ENCODE data around the gene PCID2.
A peak's percentile ranks its signal among the peaks of the same experiment; 100 is the strongest.
"Not testable (repeated sequence)": the region's sequence is repeated elsewhere in the genome, so short reads cannot be mapped to it uniquely, and the experiment has no call there.

Gene PCID2

DNA sequence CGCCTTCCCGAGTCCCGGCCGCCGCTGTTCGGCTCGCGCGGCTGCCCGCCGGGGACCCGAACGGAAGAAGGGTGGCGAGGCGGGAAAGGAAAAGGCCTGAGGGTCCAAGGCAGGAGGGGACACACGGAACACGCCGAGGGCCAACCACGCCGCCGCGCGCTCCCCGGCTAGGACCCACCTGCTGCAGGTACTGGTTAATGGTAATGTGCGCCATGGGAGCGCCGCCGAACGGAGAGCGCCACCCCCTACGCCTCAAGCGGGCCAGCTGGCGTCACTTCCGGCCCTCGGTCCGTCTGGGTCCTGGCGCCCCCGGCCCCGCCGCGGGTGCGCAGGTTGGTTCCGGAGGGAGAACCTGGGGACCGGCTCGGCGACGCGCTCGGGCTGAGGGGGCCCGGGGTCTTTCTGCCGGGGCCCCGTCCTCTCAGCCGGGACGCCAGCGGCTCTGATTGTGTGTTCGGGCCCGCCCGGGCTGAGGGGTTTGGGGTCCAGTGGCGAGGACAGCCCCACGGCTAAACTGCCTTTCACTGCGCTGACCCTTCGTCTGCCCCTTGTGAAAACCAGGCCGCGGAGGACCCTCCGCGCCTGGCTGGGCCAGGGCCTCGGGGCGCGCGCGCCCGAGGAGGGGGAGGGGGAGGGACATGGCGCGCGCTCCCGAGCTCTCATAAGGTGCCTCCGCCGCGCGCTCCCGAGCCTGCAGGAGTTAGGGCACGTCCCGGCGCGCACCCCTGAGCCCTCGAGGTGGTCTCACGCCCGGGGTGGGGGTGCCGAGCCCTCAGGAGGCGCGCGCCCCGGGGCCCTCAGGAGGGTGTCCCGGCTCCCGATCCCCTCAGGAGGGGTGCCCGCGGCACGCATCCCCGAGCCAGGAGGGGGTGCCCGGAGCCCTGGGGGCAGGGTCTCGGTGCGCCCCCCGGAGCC lies at the start of gene PCID2:
TSS of gene PCID2 (minus strand) at position 249 of the 915 bp plus-strand sequence. CDS start at position 214, 35 bp downstream.
- peak; percentile 95 for DNase-seq (ENCODE audit: low spot score)
- FAIRE-seq, result peak; percentile 95

DNA sequence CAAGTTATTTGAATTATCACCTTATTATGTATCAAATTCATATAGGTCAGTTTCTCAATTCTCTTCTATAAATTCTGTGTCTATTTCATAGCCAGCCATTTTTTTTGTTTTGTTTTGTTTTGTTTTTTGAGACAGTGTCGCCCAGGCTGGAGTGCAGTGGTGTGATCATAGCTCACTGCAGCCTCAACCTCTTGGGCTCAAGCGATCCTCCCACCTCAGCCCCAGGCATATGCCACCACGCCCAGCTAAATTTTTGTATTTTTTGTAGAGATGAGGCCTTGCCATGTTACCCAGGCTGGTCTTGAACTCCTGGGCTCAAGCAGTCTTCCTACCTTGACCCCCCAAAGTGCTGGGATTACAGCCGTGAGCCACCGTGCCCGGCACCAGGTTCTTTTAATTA lies 49.4 kb upstream of the PCID2 start:
- not testable (repeated sequence) for DNase-seq (ENCODE audit: low spot score); FAIRE-seq

DNA sequence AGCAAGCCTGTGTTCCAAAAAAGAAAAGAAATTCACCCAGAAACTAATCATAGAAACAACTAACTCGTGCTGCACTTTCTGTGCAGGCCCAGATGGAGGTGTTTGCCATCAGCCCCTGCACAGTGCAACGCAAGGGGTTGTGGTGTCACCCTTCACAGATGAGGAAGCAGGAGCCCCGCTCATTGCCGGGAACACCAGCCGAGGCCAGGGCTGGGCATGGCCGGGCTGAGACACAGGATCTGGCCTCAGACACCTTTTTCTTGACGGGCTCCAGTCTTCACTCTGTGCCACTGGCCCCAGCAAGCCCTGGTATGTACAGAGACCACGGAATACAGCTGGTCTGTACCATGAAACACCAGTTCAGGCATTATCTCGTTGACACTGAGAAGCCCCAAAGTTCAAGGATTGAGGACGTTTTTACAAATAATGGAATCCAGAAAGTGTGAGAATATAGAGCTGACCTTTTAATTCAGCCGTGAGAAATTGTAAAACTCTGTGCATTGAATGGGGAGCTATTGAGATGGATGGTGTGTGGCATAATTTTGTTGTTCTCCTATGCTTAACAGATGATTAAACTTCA lies 44.1 kb upstream of the PCID2 start:
- FAIRE-seq, result no peak
- DNase-seq (ENCODE audit: low spot score), result no peak

DNA sequence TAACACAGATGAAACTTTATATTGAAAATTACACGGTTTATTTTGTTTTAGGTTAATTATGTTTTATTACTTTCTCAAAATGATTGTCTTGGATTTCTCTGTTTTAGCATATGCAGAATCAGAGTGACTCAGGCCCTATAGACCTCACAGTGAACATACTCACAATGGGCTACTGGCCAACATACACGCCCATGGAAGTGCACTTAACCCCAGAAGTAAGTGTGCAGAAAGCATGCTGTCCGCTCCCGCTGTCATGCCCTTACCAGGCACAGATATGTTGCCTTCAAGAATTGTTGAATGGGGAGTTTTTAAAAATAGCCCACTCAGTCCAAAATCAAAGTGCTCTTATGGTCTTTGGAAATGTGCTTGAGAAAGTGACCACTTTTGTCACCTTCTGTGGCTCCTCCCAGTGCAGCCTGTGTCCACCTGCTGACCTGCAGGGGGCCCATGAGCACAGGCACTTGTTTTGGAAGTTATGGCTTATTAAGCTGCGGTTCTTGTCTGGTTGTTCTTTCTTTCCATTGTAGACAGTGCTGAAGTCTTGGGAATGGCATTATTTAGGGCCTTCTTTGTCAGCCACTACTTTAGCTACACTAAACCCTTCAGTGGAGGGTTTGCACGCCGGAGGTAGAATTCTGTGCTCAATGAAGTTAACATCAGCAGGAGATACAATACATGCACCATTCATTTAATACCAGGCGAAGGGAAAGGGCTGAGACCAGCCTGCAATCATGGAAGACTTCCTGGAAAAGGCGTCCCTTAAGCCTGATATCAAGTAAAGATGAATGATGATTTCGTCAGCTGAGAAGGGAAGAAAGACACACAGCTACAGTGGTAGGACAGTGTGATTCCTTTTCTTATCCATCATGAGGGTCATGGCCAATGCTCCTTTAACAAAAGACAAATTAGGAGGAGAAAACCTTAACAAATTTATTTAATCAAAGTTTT lies 37.7 kb upstream of the PCID2 start:
- FAIRE-seq, result peak; percentile 69
- no peak for DNase-seq (ENCODE audit: low spot score)

DNA sequence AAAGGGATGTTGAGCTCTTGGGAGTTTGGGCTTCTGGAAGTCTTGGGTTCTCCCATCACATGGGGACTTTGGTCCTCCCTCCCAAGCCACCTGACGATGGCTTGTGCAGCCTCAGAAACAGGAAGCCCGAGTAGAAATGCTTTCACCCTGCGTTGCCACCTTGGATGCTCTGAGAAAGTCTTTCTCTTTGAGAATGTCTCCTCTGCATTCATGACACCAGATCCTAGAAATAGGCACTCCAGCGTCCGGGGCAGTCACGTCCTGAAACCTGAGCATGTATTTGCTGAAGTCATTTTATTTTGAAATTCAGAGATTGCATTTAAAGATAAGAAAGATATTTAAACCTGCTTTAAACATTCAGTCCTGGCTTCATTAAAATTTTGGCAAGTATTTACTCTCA lies 35.4 kb upstream of the PCID2 start:
- DNase-seq (ENCODE audit: low spot score) (no peak), FAIRE-seq (no peak)

DNA sequence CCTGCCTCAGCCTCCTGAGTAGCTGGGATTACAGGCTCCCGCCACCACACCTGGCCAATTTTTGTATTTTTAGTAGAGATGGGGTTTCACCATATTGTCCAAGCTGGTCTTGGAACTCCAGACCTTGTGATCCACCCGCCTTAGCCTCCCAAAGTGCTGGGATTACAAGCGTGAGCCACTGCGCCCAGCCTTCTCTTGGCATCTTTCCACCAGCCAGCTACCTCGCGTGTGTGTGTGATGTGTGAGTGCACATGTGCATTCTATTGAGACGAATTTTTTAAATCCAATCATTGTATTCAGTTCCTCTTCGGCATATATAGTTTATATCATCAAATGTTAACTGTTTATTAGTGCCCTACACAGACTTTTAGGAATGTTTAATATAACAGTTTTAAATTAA lies 33.2 kb upstream of the PCID2 start:
- not testable (repeated sequence) for FAIRE-seq; DNase-seq (ENCODE audit: low spot score)

DNA sequence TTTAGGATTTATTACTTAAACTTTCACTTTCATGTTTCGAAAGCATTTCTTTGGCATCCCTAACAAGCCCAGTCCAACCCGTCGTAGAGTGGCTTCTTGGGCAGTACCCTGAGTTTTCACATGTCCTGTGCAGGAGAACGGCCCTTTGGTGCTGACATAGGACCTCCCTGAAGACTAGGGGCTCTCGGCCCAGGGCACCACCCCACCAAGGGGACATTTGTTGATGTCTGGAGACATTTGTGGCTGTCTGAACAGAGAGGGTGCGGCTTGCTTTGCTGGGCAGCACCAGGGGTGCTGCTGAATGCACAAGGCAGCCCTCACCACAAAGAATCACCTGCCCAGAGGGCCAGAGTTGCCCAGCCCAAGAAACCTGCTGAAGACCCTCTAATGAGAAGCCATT lies 31.5 kb upstream of the PCID2 start:
- DNase-seq (ENCODE audit: low spot score) (no peak), FAIRE-seq (no peak)

DNA sequence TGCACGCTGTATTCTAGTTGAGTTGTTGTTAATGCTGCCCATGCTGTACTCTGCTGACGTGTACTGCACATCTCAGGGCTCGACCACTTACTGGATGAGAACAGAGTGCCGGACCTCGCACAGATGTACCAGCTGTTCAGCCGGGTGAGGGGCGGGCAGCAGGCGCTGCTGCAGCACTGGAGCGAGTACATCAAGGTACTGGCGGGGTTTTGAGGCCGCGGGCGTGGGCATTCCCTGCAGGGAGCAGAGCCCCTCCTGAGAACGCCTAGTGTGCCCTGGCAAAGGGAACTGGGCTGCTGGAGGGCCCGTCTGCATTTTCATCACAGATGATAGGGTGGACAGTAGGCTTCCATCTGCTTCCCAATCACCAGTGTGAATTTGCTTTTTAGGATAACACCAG lies 30.9 kb upstream of the PCID2 start:
- no peak for FAIRE-seq
- DNase-seq (ENCODE audit: low spot score), result no peak

DNA sequence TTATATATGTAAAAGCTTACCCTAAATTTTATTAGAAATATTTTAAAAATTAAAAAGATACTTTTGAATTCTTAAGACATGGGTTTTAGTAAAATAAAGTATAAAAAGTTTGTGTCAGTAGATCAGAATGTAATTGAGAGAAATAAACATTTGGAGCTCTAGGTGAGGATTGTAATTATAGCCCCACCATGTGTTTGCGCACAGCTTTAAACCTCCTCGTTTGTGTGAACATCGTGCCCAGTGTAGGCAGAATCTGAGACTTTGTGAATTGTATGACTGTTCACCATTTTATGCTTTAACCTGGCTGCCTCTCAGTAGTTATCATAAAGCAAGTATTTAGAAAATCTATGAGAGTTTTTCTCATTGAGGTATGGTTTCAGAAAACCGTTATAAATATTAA lies 30.1 kb upstream of the PCID2 start:
- no peak for DNase-seq (ENCODE audit: low spot score)
- FAIRE-seq, result no peak

DNA sequence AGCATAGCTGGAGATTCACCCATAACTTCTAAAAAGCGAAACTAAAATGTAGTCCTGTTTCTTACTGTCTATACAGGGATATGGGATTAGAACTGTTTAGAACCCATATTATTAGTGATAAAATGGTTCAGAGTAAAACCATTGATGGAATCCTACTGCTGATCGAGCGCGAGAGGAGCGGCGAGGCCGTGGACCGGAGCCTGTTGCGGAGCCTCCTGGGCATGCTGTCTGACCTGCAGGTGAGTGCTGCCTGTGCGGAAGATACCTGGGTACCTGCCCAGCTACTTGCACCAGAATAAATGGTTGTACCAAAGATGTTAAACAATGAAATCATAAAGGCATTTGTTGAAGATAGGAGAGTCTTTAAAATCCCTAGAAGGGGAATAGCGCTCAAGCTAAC lies 24.6 kb upstream of the PCID2 start:
- DNase-seq (ENCODE audit: low spot score), result no peak

DNA sequence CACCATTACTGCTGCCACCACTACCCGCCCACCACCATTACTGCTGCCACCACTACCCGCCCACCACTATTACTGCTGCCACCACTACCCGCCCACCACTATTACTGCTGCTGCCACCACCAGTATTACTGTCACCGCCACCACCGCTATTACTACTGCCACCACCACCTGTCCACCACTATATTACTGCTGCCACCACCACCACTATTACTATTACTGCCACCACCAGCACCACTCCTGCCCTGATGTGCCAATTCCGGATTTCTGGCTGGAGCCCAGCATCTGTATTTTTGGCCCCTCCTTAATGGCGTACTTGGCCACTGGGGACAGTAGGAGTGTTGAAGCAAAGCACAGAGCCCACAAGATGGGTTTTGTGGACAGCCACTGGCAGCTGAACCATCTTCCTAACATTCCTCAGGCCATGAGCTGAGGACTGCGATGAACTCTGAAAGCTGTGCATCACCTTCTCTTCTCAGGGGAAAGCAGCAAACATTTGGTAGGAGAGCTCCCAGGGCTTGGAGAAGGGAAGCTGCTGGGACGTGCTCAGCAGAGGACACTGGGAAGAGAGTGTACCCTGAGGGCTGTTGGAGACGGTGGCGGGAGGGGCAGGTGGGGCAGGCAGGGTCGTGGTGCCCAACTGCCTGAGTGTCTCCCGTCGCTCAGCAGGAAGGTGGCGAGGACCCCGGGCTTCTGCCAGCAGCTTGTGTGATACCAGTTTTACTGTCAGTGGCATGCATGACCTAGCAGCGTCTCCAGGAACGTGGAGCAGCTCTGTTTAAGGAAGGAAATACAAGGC lies 23.9 kb upstream of the PCID2 start:
- FAIRE-seq (peak; percentile 23), DNase-seq (ENCODE audit: low spot score) (no peak)

More for the DNA sequence above, 24.6 kb upstream of the PCID2 start:
- no peak for FAIRE-seq

DNA sequence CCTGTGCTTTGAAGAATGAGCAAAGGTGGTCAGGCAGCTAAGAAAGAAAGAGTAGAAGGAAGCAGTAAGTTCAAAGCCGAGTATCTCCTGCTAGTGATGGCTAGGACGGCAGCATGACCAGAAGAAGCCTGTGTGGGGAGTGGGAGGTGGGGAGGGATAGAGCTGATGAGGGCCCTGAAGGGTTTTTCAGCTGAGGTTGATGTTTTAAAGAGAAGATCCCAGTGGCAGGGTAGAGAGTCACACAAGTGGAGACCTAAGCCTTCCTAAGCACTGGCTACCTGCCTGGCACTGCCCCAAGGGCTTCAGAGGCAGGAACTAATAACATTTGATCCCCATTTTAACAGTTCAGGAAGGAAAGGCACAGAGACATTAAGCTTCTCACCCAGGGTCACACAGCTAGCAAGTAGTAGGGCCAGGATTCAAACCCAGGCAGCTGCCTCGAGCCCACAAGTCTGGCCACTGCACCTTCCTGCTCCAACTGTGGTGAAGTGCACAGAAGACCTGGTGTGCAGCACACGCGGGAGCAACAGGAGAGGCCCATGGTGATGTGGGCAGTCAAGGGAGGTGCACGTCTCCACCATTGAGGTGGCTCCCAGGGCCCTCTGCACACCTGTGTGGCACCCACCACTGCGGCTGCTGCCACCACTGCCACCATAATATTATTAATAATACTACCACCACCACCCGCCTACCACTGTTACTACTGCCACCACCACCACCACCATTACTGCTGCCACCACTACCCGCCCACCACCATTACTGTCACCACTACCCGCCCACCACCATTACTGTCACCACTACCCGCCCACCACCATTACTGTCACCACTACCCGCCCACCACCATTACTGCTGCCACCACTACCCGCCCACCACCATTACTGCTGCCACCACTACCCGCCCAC lies 23.1 kb upstream of the PCID2 start:
- DNase-seq (ENCODE audit: low spot score), result no peak
- peak; percentile 94 for FAIRE-seq

DNA sequence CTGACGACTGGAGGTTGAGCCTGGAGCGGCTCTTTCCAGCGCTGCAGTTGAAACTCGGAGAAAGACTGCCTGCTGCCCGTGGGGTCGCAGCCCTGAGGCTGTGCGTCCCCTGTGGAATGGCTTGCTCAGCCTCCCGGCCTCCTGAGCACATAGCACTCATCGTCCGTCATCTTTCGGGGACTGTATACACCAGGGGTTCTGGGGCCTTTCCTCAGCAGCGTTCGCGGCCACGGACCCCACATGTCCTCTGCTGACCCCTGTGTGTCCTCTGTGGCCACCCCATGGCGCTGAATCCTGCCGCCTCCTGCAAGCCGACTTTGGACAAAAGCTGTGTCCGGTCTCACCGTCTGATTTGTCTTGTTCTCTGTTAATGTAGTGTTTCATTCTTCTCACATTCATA lies 21.3 kb upstream of the PCID2 start:
- FAIRE-seq (no peak), DNase-seq (ENCODE audit: low spot score) (no peak)

DNA sequence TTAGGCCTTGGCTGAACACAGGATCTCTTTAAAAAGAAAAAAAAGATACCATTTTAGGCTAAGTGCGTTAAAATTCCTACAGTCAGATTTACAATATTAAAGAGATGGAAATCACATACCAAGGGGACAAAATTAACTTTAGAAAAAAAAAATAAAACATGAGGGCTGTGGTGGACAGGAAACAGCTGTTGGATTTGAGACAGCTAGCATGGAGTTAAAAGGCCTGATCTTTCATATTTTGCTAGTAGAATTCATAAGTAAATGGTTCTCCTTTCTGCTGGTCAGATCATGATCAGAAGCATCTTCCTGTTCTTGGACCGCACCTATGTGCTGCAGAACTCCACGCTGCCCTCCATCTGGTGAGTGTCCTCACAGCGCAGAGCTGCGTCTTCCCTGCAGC lies 20.7 kb upstream of the PCID2 start:
- no peak for DNase-seq (ENCODE audit: low spot score)
- no peak for FAIRE-seq

DNA sequence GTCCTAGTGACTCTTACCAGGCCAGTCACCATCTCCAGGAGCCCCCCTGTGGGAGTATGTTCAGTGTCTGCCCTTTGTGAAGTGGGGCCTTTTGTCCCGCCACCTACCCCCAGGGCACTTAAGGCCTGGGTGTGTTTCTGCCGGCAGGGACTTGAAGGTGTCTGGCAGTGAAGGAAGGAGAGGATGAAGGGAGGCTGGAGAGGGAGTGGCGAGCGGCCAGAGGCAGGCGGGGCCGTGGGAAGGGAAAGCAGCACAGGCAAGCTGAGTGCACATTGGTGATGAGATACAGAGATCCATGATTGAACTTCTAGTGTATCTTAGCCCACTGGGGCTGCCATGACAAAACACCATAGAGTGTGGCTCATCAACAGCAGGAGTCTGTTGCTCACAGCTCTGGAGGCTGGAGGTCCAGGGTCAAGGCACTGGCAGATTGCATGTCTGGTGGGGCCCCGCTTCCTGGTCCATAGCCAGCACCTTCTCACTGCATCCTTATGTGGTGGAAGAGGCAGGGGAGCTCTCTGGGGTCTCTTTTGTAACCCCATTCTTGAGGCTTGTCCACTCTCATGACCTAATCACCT lies 18.5 kb upstream of the PCID2 start:
- DNase-seq (ENCODE audit: low spot score), result no peak
- FAIRE-seq, result no peak

DNA sequence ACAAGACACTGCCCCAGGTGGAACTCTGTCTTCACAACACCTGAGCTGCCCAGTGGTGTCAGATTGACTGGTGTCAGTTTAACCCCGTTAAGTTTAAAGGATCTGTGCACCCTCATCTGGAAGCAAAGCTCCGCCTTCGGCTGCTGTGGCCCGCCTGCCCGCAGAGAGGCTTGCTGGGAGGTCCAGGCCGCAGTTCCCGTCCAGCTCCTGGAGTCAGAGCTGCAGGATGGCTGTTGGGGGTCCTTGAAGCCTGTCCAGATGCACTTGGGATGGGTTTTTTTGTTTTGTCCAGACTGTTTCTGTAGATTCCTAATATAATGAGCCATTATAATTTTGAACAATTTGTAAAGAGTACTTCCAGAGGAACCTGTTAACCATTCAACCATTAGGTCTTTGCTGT lies 17.0 kb upstream of the PCID2 start:
- no peak for DNase-seq (ENCODE audit: low spot score)
- FAIRE-seq, result no peak

DNA sequence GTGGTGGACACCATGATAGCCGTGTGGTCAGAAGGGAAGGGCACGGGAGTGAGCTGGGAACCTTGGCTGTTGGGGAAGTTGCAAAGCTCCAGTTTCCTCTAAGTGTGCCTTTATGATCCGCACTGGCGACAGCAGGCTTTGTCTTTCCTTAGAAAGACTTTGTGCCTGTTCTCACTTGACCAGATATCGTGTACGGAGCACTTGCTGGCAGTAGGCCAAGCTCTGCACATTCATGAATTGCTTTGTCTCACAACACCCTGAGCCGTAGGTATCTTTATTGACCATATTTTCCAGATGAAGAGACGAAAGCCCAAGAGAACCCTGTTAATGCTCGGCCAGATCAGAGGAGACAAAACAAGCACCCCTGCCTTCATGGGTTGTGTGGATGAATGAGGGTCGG lies 16.0 kb upstream of the PCID2 start:
- DNase-seq (ENCODE audit: low spot score), result no peak
- peak; percentile 37 for FAIRE-seq

DNA sequence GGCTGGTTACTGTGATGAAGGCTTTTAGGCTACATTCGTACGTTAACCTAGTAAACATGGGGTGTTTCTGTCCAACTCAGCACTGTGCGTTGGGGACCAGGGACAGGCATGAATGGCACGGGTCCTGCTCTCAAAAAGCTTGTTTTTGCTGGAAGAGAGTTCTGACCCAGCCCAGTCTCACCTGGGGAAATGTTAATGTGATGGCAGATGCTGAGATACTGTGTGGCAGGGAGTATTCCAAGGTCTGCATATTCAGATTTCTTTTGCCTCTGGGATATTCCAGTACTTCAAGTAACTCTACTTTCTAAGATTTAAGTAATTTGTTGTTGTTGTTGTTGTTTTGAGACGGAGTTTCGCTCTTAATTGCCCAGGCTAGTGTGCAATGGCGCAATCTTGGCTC lies 14.6 kb upstream of the PCID2 start:
- FAIRE-seq (no peak), DNase-seq (ENCODE audit: low spot score) (no peak)

DNA sequence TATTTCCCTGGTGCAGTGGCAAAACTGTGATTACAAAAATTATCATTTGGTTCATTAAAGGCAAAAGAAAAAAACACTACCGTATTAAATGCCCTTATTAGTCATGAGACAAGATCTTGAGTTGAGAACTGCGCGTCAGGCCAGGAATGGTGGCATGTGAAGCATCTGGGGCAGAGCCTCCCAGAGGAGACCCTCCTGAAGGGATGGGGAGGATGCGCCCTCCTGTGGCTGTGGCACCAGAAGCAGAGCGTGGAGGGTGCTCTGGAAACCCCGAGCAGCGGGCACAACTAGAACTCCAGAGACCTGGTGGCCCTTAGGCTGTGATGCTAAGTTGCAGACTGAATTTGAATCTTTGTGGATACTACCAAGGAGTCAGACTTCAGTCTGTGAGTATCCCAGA lies 12.4 kb upstream of the PCID2 start:
- DNase-seq (ENCODE audit: low spot score), result no peak
- no peak for FAIRE-seq

Data from urothelium cell line (cell line).